UCSD-AML1 (cell line): ENCODE measurements around the gene DDX41.

Source experiments
- DNase-seq: peaks from one replicate; lab custom pipeline; 2025; ENCODE audit not compliant: unreplicated experiment; lab: John Stamatoyannopoulos, UW

Gene DDX41

DNA sequence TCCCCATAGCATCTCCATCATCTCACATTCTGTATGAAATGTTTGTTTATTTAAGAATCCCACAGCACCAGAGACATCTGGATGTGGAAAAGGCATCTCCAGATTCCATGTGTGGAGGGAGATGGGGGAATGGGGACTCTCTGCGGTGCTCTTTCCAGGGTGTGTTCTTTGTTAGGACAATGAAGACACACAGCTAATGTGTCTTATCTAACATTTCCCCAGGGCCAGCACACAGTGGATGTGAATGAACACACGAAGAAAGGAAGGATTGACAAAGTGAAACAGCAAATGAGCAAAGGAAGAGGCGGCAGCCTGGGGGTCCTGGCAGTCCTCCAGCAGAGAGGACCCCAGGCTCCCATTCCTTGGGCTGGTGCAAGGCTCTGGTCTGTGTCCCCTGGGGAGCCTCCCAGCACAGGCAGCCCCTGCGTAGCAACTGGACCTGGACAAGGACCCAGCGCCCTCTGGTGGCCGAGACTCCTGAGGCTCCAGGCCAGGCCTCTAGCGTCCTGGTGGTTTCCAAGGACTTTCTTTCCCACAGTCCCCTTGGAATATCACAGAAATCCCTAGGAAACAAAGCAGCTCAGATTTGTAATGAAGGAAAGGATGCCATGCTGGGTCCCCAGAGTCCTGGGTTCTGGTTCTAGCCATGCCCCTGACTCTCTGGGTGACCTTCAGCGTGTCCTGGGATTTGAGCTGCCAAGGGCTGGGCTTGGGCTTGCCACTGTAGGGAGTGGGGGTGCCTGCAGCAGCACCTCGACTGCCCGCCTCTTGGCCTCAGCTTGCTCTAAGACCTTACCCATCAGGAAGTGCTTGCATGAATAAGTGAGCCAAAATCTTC lies 15.9 kb downstream of the DDX41 start:
- DNase-seq: peak; percentile 84

DNA sequence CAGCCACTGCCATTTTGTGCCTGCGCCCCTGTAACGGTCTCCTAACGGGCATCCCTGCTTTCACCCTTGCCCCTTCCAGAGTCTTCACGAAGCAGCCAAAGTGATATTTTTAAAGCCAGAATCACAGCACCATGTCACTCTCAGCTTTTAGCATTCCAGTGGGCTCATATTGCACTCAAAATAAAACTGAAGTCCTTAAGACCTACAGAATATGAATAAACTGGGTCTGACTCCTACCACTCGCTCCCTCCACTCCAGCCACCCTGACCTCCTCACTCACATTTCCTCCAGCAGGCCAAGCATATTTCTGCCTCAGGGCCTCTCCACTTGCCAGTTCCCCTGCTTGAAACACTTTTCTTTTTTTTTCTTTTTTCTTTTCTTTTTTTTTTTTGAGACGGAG lies 16.9 kb downstream of the DDX41 start:
- DNase-seq: no peak

DNA sequence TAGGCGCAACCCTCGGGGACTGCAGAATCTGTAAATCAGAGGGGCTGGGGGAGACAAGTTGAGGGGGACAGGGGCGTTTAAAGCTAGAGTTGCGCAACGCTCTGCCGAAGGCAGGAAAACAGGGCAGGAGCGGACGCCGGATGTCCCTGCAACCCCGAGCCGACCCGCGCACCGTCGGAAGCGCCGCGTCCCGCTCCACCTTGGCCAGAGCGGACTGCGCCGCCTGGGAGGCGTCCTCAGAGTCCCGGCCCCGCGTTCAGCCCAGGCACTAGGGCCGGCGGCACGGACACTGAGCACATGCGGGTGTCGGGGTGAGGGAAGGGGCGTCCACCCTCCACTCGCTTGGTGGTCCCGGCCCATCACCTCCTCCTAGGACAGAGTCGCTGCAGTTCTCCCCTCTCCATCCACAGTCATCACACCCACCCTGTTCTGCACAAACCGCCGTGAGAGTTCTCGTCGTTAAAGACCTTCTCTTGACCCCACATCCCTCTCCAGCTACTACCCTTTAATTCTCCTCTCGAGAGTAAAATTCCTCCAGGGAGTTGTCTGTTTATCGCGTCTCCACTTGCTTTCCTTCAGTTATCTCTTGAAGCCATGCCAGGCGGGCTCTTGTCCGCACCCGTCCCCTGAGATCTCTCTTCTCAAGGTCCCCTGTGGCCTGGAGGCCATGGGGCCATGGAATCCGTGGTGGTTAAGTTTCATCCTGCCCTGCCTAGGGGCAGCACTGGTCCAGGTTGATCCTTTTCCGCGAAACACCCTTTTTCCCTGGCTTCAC lies 18.6 kb downstream of the DDX41 start:
- no peak for DNase-seq

- peak; percentile 98 for DNase-seq
Observed at GRCh38 chr5:177497292-177498012, 19.3 kb downstream of the DDX41 start, which contains the start of gene PDLIM7. PDLIM7 (minus strand) TSS chr5:177497604; CDS start chr5:177496512, 1,092 bp downstream.

- DNase-seq: peak; percentile 66
Observed at GRCh38 chr5:177496727-177497291, 20.0 kb downstream of the DDX41 start.

- DNase-seq: no peak
Observed at GRCh38 chr5:177496070-177496726, 20.6 kb downstream of the DDX41 start.

GRCh38 chr5:177495243-177496060 lies 21.3 kb downstream of the DDX41 start:
- peak; percentile 73 for DNase-seq

DNA sequence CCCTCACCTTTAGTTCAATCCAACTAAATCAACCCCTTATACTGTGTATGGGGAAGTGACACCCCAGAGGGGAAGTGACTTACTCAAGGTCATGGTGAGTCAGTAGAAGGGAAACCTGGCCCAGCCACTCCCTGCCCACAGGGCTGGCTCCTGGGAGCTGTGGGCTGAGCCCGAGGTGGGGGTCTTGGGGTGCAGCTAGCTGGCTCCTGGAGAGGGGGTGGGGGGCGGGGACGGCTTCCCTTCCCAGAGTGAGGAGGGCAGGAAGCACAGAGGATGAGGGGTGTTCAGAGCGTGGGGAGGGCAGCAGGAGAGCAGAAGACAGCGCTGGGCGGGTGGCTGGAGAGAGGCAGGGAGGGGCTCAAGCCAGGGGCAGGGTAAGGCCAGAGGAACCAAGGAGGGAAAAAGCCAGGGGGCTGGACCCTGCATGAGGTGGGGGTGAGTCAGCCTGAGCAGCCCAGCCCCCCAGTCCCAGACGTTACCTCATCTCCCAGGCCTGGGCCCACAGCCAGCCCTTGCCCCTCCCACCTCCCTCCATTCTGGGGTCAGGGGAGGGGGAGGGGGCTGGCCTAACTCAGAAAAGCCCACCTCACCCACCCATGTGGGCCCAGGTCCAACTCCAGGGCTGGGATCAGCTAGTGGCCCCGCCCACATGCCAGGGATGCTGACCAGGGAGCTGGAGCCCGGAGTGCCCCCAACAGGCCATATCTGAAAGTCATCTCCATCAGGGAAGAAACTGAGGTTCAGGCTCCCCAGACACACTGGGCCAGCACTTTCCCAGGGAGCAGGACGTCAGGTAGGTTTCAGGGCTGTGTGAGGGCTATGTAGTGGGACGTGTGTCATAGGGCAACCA lies 22.2 kb downstream of the DDX41 start:
- DNase-seq: peak; percentile 74

DNA sequence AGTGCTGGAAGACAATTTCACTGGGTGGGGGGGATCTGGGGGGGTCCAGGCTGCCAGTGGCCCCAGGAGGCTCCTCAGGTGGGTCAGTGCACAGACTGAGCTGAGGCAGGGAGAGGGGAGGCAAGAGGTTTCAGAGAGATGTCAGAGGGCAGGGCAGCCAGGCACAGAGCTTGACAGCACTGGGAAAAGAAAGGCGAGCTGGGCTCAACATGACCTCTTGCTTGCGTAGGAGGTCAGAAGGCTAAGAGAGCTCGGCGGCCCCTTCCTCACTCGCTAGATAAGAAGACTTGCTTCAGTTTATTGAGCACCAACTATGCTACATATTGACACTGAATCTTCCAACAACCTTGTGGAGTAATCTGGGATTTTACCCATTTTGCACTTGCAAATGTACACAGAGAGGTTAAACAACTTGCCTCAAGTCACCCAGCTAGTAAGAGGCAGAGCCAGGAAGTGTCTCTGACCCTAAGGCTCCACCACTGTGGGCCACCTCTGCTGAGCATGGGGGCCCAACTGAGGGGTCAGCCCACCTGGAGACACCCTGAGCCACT lies 22.9 kb downstream of the DDX41 start:
- no peak for DNase-seq

DNA sequence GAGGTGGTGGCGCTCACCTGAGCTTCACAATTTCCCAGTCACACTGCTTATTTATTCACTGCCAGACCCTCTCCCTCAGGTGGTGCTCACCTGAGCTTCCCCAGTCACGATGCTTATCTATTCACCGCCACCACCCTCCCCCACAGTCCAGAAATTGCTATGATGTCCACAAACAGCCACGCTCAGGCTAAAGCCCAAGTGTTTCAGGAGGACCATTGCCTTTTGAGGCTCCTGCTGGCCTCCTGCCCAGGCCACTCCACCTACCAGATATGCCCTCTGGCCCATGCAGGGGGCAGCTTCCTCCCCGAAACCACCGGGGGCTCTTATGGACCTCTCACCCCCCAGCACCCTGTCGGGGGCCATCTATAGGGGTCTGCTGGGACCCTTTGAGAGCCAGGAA lies 23.9 kb downstream of the DDX41 start:
- no peak for DNase-seq

DNA sequence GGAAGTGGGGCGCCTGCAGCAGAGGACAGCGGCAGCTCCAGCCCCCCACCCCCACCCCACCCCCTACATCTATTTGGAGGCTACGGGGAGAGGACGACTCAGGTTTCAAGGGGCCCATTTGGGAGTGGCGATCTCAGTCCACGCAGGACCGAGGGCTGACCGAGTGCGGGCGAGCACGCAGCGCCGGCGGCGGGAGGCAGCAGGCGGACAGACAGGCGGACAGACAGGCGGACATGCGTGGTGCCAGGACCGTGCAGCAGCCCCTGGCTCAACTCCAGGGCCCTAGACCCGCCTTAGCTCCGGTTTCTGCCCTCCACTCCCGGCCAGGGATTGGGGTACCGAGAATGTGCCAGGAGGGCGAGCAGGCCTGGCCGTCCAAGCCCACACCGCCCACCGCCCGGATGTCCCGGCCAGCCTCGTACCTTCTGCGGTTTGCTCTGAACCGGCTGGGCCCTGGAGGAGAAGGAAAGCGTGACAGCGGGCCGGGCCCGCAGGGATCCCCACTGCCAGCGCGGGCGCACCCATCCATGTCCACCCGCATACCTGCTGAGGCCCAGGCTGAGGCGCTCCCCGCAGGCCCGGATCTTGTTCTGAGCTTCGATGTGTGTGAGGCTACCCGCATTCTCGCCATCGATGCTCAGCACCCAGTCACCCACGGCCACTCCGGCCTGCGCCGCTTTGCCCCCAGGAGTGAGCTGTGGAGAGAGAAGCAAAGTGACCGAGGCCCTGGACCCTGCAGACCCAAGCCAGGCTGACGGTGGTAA lies 24.6 kb downstream of the DDX41 start:
- no peak for DNase-seq

DNA sequence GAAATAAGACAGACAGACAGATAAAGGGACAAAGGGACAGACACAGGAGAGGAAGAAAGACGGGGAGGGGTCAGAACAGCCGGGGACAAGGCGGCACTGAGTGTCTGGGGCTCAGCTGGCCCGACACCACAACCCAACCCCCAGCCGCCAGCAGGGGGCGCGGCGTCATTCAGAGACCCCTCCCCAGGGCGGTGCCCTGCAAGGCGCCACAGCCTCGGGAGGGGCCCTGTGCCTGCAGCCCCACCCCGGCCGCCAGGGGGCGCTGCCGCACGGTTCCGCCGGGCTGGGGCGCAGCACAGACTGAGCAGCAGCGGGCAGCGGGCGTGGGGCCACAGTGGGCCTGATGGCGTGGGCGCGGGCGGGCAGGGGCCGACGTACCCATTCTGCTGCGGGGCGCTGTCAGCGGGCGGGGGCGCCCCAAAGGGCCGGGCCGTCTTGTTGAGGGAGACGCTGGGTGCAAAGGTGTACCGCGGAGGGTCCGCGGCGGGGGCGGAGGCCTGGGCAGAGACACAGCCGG lies 25.3 kb downstream of the DDX41 start:
- peak; percentile 59 for DNase-seq

DNA sequence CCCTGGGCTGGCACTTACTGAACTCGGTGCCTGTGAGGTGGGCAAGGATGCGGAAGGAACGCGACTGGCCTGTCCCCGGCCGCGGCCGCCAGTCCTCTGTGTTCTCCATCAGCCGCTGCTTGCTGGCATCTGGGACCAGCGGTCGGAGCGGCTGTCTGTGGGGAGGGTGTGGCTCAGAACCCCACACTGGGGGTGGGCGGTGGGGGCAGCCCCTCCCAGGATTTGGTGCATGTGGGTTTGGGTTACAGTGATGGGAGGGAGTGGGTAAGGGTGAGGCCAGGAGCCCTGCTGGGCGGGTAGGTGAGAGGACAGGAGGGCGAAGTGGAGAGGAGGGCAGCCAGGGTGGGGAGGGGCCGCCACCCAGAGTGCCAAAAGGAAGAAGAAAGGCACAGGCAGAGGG lies 25.8 kb downstream of the DDX41 start:
- DNase-seq: no peak

GRCh38 chr5:177490311-177490991 lies 26.3 kb downstream of the DDX41 start:
- DNase-seq: no peak

GRCh38 chr5:177489119-177489716 lies 27.5 kb downstream of the DDX41 start:
- DNase-seq: no peak

GRCh38 chr5:177487975-177488374 lies 28.8 kb downstream of the DDX41 start:
- no peak for DNase-seq

GRCh38 chr5:177487144-177487543 lies 29.6 kb downstream of the DDX41 start:
- no peak for DNase-seq
